ENCODE results near the gene C1orf53.

DNA sequence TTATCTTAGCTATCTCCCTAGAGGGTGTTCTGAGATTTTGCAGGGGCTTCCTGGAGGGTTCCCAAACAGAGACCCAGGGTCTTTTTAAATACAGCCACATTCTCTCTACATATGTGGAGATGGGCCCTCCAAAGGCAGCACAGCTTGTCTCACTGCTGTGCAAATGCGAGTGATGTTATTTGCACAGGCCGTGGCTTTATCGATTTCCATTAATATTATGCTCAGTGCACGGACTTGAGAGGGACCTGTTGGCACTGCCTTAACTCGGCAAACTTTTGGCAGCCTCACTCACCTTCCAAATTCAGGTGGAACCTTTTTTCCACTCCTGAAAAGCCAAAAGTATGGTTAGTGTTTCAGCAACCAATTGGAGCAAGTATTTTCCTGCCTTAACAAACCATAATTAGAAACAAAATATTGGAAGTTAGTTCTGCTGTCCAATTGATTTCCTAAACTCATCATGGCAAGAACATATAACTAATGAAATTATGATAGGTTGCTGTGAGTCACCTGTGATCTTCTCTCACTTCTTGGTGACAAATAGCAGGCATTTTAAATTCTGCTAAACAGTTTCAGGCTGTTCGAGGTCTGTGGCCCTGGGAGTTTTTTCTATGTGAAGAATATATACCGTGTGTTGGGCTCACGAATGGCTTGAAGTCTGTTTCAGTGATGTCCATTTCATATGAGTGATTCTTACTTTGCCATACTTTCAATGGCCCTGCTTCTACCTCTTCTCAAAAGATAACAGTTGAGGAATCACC, 25.7 kb downstream of the C1orf53 start:
- no peak for TF ChIP-seq NR2C2 (CRISPR knock-in tag; IDR thresholded peaks at IDR 0.05)
- no peak for TF ChIP-seq NR2C2 (tag; IDR thresholded peaks at IDR 0.05)
- no peak for TF ChIP-seq BHLHE40 (IDR thresholded peaks at IDR 0.05; ENCODE audit: low read length)
- TF ChIP-seq ZNF316 (IDR thresholded peaks at IDR 0.05): no peak
- TF ChIP-seq, protein P1, sequence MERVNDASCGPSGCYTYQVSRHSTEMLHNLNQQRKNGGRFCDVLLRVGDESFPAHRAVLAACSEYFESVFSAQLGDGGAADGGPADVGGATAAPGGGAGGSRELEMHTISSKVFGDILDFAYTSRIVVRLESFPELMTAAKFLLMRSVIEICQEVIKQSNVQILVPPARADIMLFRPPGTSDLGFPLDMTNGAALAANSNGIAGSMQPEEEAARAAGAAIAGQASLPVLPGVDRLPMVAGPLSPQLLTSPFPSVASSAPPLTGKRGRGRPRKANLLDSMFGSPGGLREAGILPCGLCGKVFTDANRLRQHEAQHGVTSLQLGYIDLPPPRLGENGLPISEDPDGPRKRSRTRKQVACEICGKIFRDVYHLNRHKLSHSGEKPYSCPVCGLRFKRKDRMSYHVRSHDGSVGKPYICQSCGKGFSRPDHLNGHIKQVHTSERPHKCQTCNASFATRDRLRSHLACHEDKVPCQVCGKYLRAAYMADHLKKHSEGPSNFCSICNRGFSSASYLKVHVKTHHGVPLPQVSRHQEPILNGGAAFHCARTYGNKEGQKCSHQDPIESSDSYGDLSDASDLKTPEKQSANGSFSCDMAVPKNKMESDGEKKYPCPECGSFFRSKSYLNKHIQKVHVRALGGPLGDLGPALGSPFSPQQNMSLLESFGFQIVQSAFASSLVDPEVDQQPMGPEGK (CRISPR knock-in tag; IDR thresholded peaks at IDR 0.05; ENCODE audit: borderline replicate concordance): no peak
- TF ChIP-seq NFATC3 (IDR thresholded peaks at IDR 0.05): no peak
- no peak for TF ChIP-seq FOXP4 (CRISPR knock-in tag; IDR thresholded peaks at IDR 0.05; ENCODE audit: borderline replicate concordance)
- no peak for TF ChIP-seq JUN (IDR thresholded peaks at IDR 0.05; ENCODE audit: borderline replicate concordance, low read depth, low read length)
- no peak for TF ChIP-seq JUN (CRISPR knock-in tag; IDR thresholded peaks at IDR 0.05; ENCODE audit: borderline replicate concordance)
- TF ChIP-seq, protein P2, sequence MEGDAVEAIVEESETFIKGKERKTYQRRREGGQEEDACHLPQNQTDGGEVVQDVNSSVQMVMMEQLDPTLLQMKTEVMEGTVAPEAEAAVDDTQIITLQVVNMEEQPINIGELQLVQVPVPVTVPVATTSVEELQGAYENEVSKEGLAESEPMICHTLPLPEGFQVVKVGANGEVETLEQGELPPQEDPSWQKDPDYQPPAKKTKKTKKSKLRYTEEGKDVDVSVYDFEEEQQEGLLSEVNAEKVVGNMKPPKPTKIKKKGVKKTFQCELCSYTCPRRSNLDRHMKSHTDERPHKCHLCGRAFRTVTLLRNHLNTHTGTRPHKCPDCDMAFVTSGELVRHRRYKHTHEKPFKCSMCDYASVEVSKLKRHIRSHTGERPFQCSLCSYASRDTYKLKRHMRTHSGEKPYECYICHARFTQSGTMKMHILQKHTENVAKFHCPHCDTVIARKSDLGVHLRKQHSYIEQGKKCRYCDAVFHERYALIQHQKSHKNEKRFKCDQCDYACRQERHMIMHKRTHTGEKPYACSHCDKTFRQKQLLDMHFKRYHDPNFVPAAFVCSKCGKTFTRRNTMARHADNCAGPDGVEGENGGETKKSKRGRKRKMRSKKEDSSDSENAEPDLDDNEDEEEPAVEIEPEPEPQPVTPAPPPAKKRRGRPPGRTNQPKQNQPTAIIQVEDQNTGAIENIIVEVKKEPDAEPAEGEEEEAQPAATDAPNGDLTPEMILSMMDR (IDR thresholded peaks at IDR 0.05 in 2 of 3, conservative IDR thresholded peaks at IDR 0.05 in 1 of 3; ENCODE audit: insufficient read depth in 2 of 3, low read depth in 1 of 3, low read length in 3 of 3): no peak
- TF ChIP-seq GTF2B (IDR thresholded peaks at IDR 0.05; ENCODE audit: extremely low read depth, insufficient read length): no peak
